OCI-LY1 (cell line): ENCODE results near the gene STAMBPL1.

Source experiments
- H2AFZ ChIP-seq: fragments of 200-600 bp; sonication (generic), shearing (Covaris generic); 2 replicates; pipeline ENCODE4 v1.6.0; 2014; ENCODE audit warnings: antibody characterized with exemption, mild to moderate bottlenecking, low read length
- H3F3A ChIP-seq: fragments of 200-600 bp; sonication (generic), shearing (Covaris generic); 2 replicates; pipeline ENCODE4 v1.6.0; 2014; ENCODE audit warnings: mild to moderate bottlenecking, antibody characterized with exemption, low read length, moderate library complexity; ENCODE audit not compliant: insufficient read depth
- H3K27ac ChIP-seq: fragments of 200-600 bp; sonication (generic); 2 replicates; pipeline ENCODE4 v1.5.1; 2014; ENCODE audit warnings: low read length, mixed run types, mild to moderate bottlenecking, low read depth; ENCODE audit not compliant: poor library complexity, severe bottlenecking
- H3K27me3 ChIP-seq: fragments of 200-600 bp; sonication (generic); 2 replicates; pipeline ENCODE4 v1.6.0; 2014; ENCODE audit warnings: antibody characterized with exemption, mild to moderate bottlenecking, low read length, moderate library complexity; ENCODE audit not compliant: insufficient read depth
- H3K36me3 ChIP-seq: fragments of 200-600 bp; sonication (generic); 2 replicates; pipeline ENCODE4 v1.6.1; 2014; ENCODE audit warnings: mild to moderate bottlenecking, antibody characterized with exemption, low read length, moderate library complexity, mixed read lengths; ENCODE audit not compliant: insufficient read depth
- H3K4me1 ChIP-seq: fragments of 200-600 bp; sonication (generic); 2 replicates; pipeline ENCODE4 v1.5.1; 2014; ENCODE audit warnings: mild to moderate bottlenecking, low read length, moderate library complexity; ENCODE audit not compliant: insufficient read depth, severe bottlenecking
- H3K4me2 ChIP-seq: fragments of 200-600 bp; sonication (generic), shearing (Covaris generic); 2 replicates; pipeline ENCODE4 v1.6.1; 2014; ENCODE audit warnings: low read length
- H3K4me3 ChIP-seq: fragments of 200-600 bp; sonication (generic); 2 replicates; pipeline ENCODE4 v1.5.1; 2014; ENCODE audit warnings: low read length, low read depth, mild to moderate bottlenecking, mixed read lengths; ENCODE audit not compliant: poor library complexity, severe bottlenecking
- H3K79me2 ChIP-seq: fragments of 200-600 bp; shearing (Covaris generic); 2 replicates; pipeline ENCODE4 v1.6.1; 2016; ENCODE audit warnings: mixed run types, low read length, mixed read lengths; ENCODE audit not compliant: insufficient read depth
- H3K9ac ChIP-seq: fragments of 200-600 bp; sonication (generic), shearing (Covaris generic); 2 replicates; pipeline ENCODE4 v1.6.1; 2014; ENCODE audit warnings: mild to moderate bottlenecking, low read length, mixed read lengths
- H3K9me2 ChIP-seq: fragments of 200-600 bp; sonication (generic), shearing (Covaris generic); 2 replicates; pipeline ENCODE4 v1.6.1; 2014; ENCODE audit warnings: low read depth, mild to moderate bottlenecking, low read length, mixed read lengths
- H3K9me3 ChIP-seq: fragments of 200-600 bp; shearing (Covaris generic); 2 replicates; pipeline ENCODE4 v1.6.1; 2014; ENCODE audit warnings: low read length, mixed read lengths
- H4K20me1 ChIP-seq: fragments of 200-600 bp; sonication (generic), shearing (Covaris generic); 2 replicates; pipeline ENCODE4 v1.6.0; 2016; ENCODE audit warnings: mild to moderate bottlenecking, low read length; ENCODE audit not compliant: insufficient read depth
- EZH2 ChIP-seq: fragments of 200-600 bp; sonication (generic), shearing (Covaris generic); IDR thresholded peaks from 2 replicates; pipeline ENCODE4 v1.8.0; 2017; ENCODE audit warnings: borderline replicate concordance, mixed run types, mild to moderate bottlenecking, antibody characterized with exemption, low read length, moderate library complexity, mixed read lengths
- TF ChIP-seq, protein P1 (sequence below): fragments of 200-600 bp; sonication (generic), shearing (Covaris generic); IDR thresholded peaks from 2 replicates; pipeline ENCODE4 v1.5.1; 2017; ENCODE audit warnings: mild to moderate bottlenecking, antibody characterized with exemption, low read length, moderate library complexity, mixed read lengths

The STAMBPL1 gene

DNA sequence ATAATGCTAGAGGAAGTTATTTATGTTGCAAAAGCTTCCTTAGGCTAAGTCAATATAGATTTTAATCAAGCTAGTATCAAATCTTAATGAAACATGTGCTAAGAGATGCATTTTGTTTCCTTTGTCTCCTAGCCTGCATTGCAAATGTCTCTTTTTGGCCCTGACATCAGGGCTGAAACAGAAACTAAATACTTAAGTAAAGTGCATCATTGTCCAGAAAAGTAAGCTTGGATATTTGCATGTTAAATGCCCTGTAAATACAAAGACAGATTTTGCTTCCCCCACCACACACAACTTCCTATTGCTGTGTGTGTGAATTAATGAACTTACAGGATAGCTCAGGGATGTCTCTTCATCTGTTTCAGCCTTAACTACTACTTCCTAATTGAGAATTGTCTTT lies 10.0 kb upstream of the STAMBPL1 start:
- H3K27me3 ChIP-seq, result no peaks in the 10 kb centered on the region
- H3K9me3 ChIP-seq, result no peaks in the 10 kb centered on the region
- no peaks in the 10 kb centered on the region for H3K9me2 ChIP-seq
- no peaks in the 10 kb centered on the region for H3K36me3 ChIP-seq
- no peaks in the 10 kb centered on the region for H3K4me1 ChIP-seq
- no peak overlapping the region for H2AFZ ChIP-seq
- H3K4me3 ChIP-seq, result no peak overlapping the region
- no peaks in the 10 kb centered on the region for H4K20me1 ChIP-seq
- H3F3A ChIP-seq, result no peaks in the 10 kb centered on the region
- H3K4me2 ChIP-seq, result no peak overlapping the region
- no peak overlapping the region for H3K27ac ChIP-seq
- no peaks in the 10 kb centered on the region for H3K79me2 ChIP-seq
- H3K9ac ChIP-seq, result no peak overlapping the region
- TF ChIP-seq, protein P1, sequence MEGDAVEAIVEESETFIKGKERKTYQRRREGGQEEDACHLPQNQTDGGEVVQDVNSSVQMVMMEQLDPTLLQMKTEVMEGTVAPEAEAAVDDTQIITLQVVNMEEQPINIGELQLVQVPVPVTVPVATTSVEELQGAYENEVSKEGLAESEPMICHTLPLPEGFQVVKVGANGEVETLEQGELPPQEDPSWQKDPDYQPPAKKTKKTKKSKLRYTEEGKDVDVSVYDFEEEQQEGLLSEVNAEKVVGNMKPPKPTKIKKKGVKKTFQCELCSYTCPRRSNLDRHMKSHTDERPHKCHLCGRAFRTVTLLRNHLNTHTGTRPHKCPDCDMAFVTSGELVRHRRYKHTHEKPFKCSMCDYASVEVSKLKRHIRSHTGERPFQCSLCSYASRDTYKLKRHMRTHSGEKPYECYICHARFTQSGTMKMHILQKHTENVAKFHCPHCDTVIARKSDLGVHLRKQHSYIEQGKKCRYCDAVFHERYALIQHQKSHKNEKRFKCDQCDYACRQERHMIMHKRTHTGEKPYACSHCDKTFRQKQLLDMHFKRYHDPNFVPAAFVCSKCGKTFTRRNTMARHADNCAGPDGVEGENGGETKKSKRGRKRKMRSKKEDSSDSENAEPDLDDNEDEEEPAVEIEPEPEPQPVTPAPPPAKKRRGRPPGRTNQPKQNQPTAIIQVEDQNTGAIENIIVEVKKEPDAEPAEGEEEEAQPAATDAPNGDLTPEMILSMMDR, result no peak

DNA sequence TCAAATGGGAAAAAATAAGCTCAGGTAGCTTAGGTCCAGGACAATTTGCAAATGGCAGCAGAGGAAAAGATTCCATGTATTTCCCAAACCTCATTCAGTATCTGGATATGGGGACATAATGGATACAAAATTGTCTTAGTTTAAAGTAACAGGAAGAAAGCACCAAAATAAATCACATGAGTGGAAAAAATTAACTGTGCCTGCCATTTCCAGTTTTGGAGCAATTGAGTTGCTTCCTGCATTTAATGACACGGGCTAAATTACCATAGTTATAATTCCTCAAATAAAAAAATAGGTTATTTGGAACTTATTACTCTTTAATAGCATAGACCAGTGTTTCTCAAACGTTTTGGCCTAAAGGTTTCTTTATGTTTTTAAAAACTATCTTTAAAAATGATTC lies 6.3 kb upstream of the STAMBPL1 start:
- H3K4me1 ChIP-seq, result no peaks in the 10 kb centered on the region
- H3K27ac ChIP-seq, result no peak overlapping the region
- no peaks in the 10 kb centered on the region for H4K20me1 ChIP-seq
- H3K4me2 ChIP-seq, result no peak overlapping the region
- no peaks in the 10 kb centered on the region for H3K9me3 ChIP-seq
- no peak overlapping the region for H3K9ac ChIP-seq
- H3F3A ChIP-seq, result no peaks in the 10 kb centered on the region
- H3K36me3 ChIP-seq, result no peaks in the 10 kb centered on the region
- H2AFZ ChIP-seq, result no peak overlapping the region
- H3K27me3 ChIP-seq, result no peaks in the 10 kb centered on the region
- no peaks in the 10 kb centered on the region for H3K79me2 ChIP-seq
- no peaks in the 10 kb centered on the region for H3K9me2 ChIP-seq
- TF ChIP-seq, protein P1, result no peak
- TF ChIP-seq EZH2, result no peak
- no peak overlapping the region for H3K4me3 ChIP-seq

DNA sequence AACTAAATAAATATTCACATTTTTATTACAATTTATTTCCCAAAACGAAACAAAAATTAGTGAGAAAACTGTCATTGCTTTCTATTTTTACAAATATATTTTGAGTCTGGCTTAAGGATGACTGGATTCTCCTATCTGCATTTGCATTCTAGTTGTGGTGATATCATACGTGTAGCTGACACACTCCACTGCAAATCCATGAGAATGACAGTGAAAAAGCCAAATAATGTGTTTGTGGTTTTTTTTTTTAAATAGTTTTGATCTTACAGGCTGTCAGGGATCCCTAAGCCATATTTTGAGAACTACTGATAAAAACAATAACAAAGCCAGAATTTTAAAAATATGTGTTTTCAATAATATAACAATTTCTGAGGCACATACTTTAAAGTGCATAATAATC lies 5.8 kb upstream of the STAMBPL1 start:
- Histone ChIP-seq H3K79me2 (no peaks in the 10 kb centered on the region), H2AFZ (no peak overlapping the region)

More for the DNA sequence above, 5.8 kb upstream of the STAMBPL1 start:
- H3K9ac ChIP-seq, result no peak overlapping the region
- TF ChIP-seq EZH2, result no peak
- TF ChIP-seq, protein P1, result no peak
- no peaks in the 10 kb centered on the region for H3F3A ChIP-seq
- H3K9me2 ChIP-seq, result no peaks in the 10 kb centered on the region
- H4K20me1 ChIP-seq, result no peaks in the 10 kb centered on the region
- no peaks in the 10 kb centered on the region for H3K36me3 ChIP-seq
- H3K4me3 ChIP-seq, result no peak overlapping the region
- H3K9me3 ChIP-seq, result no peaks in the 10 kb centered on the region
- peaks cover 4% of the 10 kb centered on the region for H3K4me1 ChIP-seq
- H3K27me3 ChIP-seq, result no peaks in the 10 kb centered on the region
- H3K27ac ChIP-seq, result no peak overlapping the region
- H3K4me2 ChIP-seq, result no peak overlapping the region
